Endothelial cell of umbilical vein (primary cell): Measurements from ENCODE around the gene C5orf15.

Source experiments
- EZH2 ChIP-seq: IDR thresholded peaks from 2 replicates; pipeline ENCODE4 v1.6.1; 2012; ENCODE audit warnings: borderline replicate concordance, low read depth, mild to moderate bottlenecking, moderate library complexity, low read length, inconsistent platforms; ENCODE audit not compliant: severe bottlenecking
- FOS ChIP-seq: IDR thresholded peaks from 2 replicates; pipeline ENCODE4 v1.6.1; 2011; ENCODE audit warnings: mild to moderate bottlenecking, low read length, moderate library complexity, borderline replicate concordance; ENCODE audit not compliant: insufficient read depth
- GATA2 ChIP-seq: IDR thresholded peaks from 2 replicates; pipeline ENCODE4 v1.7.0; 2011; ENCODE audit warnings: low read depth, mild to moderate bottlenecking, moderate library complexity, mixed read lengths, low read length; ENCODE audit not compliant: insufficient read length, insufficient read depth
- JUN ChIP-seq: IDR thresholded peaks from 2 replicates; pipeline ENCODE4 v1.6.1; 2011; ENCODE audit warnings: borderline replicate concordance, low read depth; ENCODE audit not compliant: insufficient read length, insufficient read depth
- POLR2A ChIP-seq: IDR thresholded peaks from 2 replicates; pipeline ENCODE4 v1.6.1; 2012; ENCODE audit warnings: low read depth, mild to moderate bottlenecking, control low read depth, low read length
- POLR2AphosphoS5 ChIP-seq: IDR thresholded peaks from 2 replicates; pipeline ENCODE4 v1.6.1; 2012; ENCODE audit warnings: low read depth, mild to moderate bottlenecking, control low read depth, low read length, moderate library complexity; ENCODE audit not compliant: insufficient read depth
- TF ChIP-seq, protein P1 (sequence below), 2 donors: IDR thresholded peaks; 1 replicate in 1 of 2; 2 replicates in 1 of 2; pipeline ENCODE4 v1.5.1; 2011; ENCODE audit warnings: low read length in 2 of 2, mild to moderate bottlenecking in 2 of 2, moderate library complexity in 2 of 2, control low read depth in 1 of 2, inconsistent platforms in 1 of 2, low read depth in 1 of 2; ENCODE audit not compliant: insufficient read depth in 1 of 2; ENCODE audit errors: extremely low read depth in 1 of 2
- TF ChIP-seq, protein P2 (sequence below): IDR thresholded peaks from 2 replicates; pipeline ENCODE4 v1.6.1; 2011; ENCODE audit not compliant: insufficient read depth, insufficient read length

DNA sequence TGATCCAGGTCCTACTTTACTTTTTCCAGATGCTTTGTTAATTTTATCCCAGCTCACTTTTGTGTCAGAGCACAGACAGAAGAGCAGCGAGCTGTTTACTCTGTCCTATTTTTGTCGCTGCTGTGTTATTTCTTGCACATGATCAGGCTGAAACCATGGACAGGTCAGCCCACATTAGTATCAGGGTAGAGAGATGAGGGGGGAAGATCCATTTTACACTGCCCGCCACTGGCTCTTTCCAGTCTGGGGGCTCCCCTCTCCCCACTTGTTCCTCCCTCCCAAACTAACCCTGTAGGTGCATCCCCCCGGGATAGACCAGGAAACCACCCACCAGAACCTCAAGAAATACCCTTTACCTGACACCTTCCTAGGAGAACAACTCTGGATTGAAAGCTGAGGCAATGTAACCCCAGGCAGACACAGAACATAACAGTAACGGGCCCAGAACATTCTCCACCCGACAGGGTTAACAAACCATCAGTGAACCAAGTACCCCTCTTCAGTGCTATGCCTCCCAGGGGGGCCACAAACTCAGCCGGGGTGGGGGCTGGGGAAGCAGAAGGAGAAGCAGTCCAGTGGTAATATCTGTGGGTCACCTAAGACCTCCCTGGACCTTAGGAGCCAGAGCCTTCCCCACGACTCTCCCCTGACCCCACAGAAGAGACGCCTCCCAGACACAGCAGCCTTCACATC, 26.0 kb upstream of the C5orf15 start:
- TF ChIP-seq POLR2A: no peak
- no peak for TF ChIP-seq JUN
- TF ChIP-seq, protein P1, sequence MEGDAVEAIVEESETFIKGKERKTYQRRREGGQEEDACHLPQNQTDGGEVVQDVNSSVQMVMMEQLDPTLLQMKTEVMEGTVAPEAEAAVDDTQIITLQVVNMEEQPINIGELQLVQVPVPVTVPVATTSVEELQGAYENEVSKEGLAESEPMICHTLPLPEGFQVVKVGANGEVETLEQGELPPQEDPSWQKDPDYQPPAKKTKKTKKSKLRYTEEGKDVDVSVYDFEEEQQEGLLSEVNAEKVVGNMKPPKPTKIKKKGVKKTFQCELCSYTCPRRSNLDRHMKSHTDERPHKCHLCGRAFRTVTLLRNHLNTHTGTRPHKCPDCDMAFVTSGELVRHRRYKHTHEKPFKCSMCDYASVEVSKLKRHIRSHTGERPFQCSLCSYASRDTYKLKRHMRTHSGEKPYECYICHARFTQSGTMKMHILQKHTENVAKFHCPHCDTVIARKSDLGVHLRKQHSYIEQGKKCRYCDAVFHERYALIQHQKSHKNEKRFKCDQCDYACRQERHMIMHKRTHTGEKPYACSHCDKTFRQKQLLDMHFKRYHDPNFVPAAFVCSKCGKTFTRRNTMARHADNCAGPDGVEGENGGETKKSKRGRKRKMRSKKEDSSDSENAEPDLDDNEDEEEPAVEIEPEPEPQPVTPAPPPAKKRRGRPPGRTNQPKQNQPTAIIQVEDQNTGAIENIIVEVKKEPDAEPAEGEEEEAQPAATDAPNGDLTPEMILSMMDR (IDR thresholded peaks at IDR 0.05; ENCODE audit: extremely low read depth in 1 of 2, insufficient read depth in 1 of 2, low read depth in 1 of 2, low read length in 2 of 2): no peak
- TF ChIP-seq POLR2AphosphoS5: no peak
- TF ChIP-seq, protein P2, sequence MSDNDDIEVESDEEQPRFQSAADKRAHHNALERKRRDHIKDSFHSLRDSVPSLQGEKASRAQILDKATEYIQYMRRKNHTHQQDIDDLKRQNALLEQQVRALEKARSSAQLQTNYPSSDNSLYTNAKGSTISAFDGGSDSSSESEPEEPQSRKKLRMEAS: no peak
- TF ChIP-seq GATA2: no peak
- no peak for TF ChIP-seq EZH2
- TF ChIP-seq FOS: no peak
